Medulla oblongata (tissue), 1 donor: ENCODE measurements around the gene MTX3.

Source experiments
- DNase-seq: peaks from one replicate; pipeline ENCODE4 v3.0.0-alpha.2; 2015; ENCODE audit errors: extremely low spot score

Gene MTX3

DNA sequence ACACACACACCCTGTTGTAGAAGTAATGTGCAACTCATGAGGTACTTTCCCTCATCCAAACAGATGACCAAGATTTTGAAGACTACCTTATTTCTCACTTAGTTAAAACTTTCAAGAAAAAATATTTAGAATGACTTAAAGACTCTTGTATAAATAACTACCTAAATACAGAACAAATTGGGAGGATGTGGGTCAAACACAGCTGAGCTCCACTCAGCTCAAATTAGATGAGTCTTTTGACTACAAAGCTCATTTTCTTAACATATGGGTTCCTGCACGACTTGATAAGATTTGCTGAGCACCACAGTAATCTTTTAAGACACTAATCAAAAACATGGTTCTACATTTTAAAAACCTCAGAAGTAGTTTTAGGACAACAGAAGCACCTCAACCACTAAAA, 8.9 kb downstream of the MTX3 start:
- no peak for DNase-seq

DNA sequence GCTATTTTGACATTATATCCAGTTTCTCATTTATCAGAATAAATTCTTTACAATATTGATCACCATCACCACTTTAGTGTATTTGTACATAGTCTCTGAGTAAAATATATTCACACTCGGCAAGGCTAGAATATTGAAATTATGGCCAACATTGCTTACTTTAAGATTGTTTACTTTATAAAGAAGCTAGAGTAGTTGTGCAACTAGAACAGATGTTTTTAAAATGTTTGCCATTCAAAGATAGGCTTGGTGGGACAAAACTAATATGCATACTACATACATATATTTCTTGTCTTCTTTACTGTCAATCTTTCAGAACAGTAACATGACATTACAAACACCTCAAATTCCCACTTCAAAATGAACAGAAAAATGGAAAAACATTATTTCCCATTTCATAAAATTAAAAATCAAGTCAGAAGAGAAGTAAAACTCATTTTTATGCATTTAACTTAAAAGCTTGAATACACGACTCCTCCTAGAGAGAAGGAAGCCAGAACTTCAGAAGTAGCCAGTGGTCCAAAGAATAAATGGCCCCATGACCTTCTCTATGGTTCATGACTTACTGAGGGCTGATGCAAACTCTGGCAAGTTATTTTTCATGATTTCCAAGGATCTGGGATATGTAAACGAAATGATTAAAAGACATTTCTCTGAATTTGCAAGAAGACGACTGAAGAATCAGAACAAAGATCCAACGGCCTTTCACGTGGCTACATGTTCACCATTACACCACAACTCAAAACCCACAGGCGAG, 14.1 kb downstream of the MTX3 start:
- no peak for DNase-seq

DNA sequence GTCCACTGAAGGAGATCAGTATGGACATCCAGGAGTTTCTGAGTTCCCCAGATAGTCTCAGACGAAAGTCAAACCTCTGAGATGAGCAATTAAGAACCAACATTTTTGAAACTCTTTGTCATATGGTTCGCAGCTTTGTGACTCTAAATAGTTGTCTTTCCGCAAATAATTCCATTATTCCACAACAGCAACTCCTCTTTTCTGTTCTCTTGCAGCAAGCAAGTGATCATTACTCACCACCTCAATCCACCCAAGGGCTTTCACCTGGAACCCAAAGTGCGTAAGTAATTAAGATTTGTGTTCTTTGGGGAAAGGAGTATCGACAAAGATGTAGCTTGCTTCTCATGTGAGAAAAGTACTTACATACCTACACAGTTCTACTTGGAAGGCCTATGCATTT, 15.6 kb downstream of the MTX3 start:
- no peak for DNase-seq

DNA sequence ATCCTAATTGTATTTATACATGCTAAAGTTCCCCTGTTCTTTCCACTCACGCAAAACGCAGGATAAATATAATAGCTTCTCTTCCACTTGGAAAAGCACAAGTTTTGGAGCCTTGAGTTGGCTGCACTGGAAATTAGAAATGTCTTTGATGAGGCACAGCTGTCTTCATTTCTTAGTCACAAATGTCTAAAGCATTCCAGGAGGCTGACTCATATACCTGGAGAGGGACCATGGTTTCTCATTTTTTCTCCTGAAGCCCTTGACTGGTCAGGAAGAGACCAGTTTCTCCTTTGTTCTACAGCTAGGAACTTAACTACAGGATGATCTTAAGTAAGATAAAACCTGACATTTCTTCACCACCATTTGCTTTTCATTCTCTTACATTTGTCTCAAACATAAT, 16.2 kb downstream of the MTX3 start:
- DNase-seq: no peak

DNA sequence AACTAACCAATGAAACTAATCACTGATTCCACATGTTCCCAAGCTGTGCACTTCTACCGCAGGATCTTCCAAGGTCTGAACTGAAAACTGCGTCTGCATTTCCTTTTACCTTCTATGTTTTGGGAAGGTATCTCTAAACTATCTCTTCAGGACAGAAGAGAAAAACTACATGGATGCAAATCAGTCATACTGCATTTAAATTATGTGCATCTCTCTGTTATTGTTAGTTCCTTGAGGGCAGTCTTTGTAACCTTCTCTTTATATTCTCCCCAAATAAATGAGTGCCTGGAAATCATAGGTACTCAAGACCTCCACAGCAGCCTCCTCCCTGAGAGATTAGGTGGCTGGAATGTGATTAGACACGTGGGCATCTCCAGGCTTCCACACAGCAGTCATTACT, 17.1 kb downstream of the MTX3 start:
- DNase-seq: no peak

DNA sequence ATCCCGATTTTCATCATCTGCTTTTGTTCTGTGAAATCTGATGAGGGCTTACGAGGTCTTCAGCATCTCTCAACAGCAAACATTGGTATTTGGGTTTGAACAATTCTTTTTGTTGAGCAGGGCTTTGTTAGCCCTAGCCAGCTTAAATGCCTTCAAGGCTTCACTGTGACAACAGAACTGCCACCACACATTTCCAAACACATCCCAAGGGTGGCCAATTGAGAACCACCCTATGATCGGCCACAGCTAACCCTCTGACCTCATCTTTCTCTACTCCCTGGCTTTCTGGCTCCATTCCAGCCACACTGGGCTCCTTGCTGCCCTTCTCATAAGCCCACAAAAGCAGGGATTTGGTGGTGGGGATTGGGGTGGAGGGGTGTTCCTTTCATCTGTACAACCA, 17.6 kb downstream of the MTX3 start:
- DNase-seq: no peak

DNA sequence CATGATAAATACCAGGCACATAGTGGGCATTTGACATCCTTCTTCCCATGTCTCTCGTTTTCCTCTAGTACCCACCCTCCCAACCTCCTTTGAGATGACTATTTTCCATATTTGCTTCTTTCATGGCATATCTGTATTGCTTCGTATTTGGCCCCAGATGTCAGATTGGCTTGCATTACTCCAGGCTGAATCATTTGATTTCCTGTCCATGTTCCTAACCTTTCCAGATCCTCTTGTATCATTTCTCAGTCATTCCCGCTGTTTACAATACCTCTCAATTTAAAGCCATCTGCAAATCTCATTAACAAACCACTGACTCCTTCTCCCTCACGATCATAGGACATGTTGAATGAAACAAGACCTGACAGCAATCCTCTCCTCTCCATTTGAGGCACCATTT, 19.9 kb downstream of the MTX3 start:
- no peak for DNase-seq

DNA sequence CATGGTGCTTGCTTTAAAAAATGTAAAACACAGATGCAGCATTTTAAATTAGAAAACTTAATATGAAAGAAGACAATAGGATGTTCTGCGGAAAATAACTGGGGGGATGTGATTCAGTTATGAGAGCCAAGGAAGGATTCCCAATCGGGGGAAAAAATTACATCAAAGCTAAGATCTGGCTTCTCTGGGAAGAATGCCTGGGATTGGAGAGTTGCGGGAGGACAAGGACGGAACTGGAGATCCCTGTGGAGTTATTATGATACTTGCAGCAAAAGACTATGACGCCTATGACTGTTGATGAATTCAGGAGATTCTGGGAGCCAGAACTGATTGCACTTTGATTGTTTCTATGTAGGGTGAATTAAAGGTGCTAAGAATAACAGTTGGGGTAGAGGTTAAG, 24.6 kb downstream of the MTX3 start:
- no peak for DNase-seq

DNA sequence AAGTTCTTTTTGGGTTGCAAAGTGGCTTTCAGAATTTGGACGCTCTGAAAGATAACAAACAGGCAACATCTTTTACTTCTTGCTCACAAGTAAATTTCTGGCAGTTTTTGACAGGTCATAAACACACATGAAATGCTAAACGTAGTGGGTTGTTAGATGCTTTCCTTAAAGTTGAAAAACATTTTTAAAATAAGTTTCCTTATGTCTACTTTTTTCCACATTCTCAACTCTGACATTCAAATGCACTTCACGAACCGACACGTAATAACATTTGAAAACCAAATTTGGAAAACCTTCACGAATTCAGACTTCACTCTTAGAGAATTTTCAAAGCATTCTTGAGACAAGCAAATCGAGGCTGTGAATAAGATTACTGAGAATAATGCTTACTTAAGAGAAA, 26.9 kb downstream of the MTX3 start:
- DNase-seq: no peak

DNA sequence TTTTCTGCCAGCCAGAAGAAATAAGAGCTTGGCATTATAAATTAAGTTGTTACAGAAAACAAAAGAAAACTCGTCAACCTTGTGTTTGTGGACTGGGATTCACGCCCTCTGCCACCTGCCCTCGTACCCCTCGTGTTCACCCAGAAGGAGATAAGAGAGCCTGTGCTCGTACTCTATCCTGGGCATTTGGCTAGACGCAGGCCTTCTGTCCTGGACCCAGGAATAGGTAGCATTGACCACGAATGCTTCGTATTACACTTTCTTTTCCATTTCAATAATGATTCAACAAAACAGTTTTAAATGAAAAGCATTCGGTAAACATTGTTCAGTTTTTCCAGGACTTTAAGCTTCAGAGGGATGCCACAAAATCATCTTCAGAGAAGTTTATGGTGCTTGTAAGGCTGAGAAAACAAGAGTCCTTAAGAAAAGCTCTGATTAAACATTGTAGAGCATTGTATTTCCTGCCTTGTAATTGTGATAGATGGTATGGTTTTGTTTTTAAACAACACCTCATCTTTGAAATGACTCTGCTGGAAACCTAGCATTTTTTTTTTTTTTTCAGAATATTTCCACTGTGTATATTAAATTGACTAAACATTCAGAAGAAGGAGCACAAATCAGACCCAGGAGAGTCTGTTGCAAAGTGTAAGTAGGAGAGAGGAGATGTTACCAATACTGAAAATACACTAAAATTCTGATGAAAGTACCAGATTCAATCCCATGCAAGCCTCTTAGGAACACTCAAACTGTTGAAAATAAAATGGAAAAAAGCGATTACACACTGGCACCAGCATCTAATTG, 27.6 kb downstream of the MTX3 start:
- no peak for DNase-seq

DNA sequence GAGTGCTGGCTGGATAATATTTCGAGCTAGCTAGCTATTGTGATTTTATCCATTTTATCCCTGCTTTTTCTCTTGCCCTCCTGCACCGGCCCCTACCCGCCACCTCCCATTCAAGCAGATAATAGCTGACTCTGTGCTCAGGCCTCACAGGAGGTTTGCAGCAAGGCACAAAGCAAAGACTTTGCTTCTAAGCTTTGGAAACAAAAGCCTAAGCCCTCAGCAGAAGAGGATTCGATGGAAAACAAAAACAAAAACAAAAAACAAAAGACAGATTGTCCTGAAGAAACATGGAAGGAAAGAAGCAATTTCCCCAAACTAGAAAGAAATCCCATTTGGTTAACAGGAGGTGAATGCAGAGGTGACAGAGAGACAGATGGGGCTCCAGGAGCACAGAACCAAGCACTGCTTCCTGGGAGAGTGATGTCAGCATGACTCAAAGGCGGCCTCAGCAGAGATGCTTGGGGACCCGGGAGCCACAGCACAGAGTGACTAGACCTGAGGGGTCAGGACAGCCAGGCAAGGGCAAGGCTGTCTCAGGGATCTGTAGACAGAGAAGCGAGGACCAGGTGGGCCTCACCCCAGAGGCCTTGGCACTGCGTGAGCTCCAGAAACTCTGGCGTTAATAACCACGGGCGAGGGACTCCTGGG, 28.4 kb downstream of the MTX3 start:
- DNase-seq: no peak

DNA sequence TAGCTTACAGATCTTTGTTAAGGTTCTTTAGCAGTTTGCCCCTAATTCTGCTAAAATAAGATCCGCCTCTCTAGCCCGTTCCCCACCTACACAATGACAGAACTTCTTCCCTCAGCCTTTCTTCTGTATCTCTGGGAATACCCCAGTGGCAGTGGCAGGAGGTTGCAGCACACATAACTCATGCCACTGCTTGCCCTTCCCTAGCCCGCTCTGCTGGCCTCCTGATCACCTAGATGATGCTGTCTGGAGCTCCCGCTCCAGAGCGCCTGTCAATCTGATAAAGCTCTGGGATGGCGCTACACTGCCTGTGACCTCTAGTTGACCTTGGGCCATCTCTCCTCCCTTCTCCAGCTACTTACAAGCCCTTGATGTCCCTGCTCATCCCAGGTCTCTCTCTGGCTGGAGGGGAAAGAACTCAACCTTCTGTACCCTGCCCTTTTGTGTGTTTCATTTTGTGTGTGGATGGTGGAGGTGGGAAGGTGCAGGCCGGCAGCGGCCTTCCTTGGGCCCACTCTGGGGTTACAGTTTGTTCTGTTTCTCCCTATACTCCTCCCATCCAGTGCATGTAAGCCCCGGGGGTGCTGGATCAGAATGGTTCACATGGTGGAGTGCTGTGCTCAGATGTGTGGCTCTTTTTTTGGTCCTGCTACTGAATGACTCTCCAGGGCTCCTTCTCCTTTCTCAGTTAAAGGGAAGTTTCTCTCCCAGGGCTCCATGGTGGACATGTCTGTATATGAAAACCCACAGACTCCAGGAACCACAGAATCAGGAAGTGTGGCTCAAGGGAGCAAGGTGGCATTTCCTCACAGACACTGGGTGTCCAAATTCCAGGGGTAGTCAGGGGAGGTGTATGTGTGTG, 29.1 kb downstream of the MTX3 start:
- no peak for DNase-seq

DNA sequence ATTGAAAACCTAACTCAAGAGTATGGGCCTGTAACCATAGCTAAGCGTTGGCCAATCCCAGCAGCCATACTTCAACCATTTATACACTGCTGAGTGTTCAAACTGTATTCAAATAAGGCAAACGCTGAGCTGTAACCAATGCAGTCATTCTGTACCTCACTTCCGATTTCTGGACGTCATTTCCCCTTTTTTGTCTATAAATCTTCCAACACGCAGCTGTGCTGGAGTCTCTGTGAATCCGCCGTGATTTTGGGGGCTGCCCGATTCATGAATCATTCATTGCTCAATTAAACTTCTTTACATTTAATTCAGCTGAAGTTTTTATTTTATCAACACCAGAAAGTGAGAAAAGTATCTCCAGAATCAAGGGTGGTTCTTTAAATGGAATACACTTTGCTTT, 31.7 kb downstream of the MTX3 start:
- no peak for DNase-seq

DNA sequence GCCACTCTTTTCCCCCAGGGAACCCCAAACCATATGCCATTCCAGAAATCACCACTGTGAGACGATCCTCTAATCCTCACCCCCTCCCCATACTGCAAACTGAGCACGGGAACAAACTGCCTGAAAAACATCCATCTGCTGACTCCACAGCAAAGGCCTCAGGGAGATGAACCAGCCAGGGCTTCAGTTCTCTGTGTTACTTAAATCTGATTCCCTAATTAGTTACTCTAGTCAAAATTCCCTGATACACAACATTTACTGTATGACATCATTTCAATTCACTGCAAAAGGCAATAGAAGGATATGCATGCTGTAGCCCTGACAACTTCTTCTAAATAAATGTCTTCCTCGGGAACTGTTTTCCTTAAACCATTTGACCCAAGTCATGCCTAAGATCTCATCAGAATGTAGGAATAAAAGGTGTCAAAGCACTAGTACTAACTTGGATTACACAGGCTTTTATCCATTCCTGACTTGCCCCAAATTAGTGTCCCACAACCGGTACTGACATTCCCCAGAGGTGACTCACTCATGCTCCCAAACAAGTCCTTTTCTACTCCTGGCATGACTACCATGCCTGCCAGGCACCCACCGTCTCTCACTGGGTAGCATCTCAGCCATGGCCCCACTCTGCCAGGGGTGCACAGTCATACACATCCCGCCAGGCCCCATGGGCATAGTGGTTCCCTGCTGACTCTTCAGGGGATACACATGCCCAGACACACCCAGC, 35.0 kb downstream of the MTX3 start:
- no peak for DNase-seq

DNA sequence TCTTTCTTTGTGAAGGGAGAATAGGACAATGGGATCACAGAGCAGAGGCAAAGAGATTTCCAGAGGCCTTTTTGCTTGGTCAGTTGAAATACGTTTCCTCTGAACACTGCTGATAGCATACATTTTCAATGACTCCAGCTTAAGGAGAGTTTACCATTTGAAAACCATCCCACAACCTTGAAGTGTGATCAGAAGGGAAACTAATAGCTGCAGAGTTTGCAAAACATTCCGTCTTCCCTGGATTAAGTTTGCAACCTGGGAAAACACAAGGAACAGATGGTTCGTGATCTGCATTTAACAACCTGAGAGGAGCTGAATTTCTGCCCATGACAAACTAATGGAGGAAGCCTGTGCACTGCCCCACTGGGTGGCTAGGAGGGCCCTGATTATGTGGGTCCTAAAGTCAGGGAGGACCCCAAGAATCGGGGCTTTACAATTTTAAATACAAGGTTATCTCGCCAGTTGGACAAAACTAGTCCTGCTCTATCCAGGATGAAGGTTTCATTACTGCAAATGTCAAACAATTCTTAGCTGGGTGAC, 35.6 kb downstream of the MTX3 start:
- no peak for DNase-seq

DNA sequence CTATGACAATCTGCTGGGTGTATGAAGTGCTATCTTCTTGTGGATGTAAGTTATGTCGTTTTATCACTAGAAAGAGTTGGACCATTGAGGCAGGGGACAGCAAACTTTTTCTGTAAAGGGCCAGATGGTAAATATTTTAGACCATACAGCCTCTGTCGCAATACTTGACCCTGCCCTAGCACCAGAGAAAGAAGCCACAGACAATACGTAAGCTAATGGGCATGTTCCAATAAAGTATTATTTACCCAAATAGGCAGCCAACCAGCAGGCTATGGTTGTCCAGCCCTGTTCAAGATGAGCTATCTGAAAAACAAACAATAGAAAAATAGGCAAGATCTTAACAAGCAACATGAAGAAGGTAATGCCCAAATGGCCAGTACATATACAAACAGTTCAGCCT, 36.4 kb downstream of the MTX3 start:
- DNase-seq: no peak

DNA sequence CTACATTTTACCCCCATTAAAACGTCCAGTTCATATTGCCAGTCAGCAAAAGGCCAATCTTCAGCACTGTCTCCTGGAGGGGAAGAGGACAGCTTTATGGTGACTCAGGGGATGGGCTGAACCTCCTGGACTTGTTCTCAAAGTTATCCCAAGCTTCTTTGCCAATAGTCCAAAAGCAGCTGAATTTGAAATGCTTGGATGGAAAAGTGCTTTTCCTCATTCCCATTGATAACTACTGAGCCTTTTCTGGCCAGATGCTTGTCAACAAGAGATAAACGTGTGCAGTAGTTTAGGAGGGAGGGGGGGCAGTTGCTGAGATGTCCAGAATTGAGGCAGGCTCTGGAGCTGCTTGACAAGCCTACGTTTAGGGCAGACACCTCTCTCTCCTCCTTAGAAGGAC, 43.5 kb downstream of the MTX3 start:
- DNase-seq: no peak

DNA sequence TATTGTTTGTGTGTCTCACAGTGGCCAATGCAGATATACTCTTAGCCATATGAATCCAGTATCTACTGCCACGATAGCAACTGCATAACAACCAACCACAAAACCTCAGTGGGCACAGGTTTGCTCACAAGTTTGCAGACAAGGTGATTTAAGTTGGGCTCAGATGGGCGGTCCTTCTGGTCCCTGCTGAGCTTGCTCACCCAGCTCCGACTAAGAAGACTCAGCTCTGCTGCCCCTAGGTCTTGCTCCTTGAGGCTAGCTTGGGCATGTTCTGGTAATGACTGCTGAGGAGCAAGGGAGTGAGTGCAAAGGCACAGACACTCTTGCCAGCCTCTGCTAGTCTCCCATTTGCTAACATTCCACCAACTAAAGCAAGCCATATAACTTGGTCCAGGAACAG, 52.6 kb downstream of the MTX3 start:
- no peak for DNase-seq

DNA sequence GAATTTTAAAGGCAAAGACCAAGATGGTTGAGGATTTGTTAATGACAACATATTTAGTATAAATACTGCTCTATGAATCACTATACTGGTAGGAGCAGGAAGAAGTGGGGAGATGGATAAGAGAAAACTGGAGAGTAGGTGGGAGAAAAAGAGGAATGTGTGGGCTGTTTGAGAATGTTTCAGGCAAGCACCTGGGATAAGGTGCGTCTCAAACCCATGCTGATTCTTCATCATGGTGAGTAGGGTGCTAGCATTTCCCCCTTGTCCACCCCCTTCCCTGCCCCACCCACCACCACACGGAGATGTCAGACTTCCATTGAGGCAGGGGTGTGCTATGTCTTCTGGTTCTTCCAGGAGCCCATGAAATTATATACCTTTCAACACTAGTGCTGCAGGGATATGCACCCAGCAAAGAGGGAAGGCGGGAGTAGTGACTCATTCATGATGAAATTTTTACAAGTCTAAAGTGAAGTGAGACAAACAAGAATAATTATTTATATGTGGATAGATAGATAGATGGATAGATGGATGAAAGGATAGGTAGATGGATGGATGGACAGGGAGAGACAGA, 54.3 kb downstream of the MTX3 start:
- no peak for DNase-seq

DNA sequence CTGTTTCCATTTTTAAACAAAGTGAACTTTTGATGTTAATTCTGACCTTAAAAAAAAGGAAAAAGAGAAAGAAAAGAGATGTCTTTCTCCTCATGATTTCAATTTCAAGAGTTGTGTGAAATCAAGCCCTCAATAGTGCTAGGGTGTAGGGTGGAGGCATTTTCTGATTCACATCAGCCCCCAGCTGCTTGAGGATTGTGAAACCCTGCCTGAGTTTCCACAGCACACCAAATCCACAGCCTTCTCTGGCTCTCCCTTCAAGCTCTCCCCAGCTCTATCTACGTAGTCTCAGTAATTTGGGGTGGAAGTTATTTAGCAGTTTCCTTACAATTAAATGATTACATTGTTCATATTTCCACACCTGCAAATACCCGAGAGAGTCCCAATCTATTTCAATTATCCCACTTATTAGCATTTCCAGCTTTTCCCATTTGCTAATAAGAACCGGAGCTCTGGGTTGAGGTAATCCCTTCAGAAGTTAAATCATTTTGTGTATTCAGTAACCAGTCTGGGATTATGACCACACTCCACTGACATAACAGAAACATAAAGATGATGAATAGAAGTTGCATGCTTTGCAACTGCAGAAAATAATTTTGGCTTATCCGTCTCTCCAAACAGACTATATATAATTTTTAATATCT, 54.9 kb downstream of the MTX3 start:
- DNase-seq: no peak
